Mesendoderm (in vitro differentiated cells): ENCODE results near the gene FARP1.

Experiments used
- DNase-seq: peaks from one replicate; pipeline ENCODE4 v3.0.0; 2013
- H2AK5ac ChIP-seq: 2 replicates; pipeline ENCODE4 v1.6.1; 2013; ENCODE audit warnings: low read length, inconsistent platforms
- H2BK120ac ChIP-seq: 2 replicates; pipeline ENCODE4 v1.6.1; 2013; ENCODE audit warnings: low read depth, mild to moderate bottlenecking, low read length, moderate library complexity, mixed read lengths
- H2BK15ac ChIP-seq: replicated peaks from 2 replicates; pipeline ENCODE4 v1.6.1; 2013; ENCODE audit warnings: low read depth, mild to moderate bottlenecking, moderate library complexity
- H2BK5ac ChIP-seq: 2 replicates; pipeline ENCODE4 v1.6.1; 2013; ENCODE audit warnings: low read length, inconsistent platforms
- H3K18ac ChIP-seq: 2 replicates; pipeline ENCODE4 v1.6.1; 2013; ENCODE audit warnings: mild to moderate bottlenecking, low read length, mixed read lengths
- H3K23ac ChIP-seq: one replicate; pipeline ENCODE4 v1.6.1; 2013; ENCODE audit warnings: low read length
- H3K27ac ChIP-seq: 2 replicates; pipeline ENCODE4 v1.5.1; 2013; ENCODE audit warnings: low read depth, mild to moderate bottlenecking, inconsistent platforms, low read length, moderate library complexity
- H3K27me3 ChIP-seq: 2 replicates; pipeline ENCODE4 v1.6.1; 2013; ENCODE audit warnings: low read length, control low read depth, mild to moderate bottlenecking, inconsistent platforms; ENCODE audit not compliant: insufficient read depth, poor library complexity
- H3K36me3 ChIP-seq: 2 replicates; pipeline ENCODE4 v1.6.1; 2013; ENCODE audit warnings: low read length, inconsistent platforms; ENCODE audit not compliant: control insufficient read depth, insufficient read depth
- H3K4ac ChIP-seq: one replicate; pipeline ENCODE4 v1.6.1; 2013; ENCODE audit warnings: low read depth, mild to moderate bottlenecking, low read length, moderate library complexity
- H3K4me1 ChIP-seq: 2 replicates; pipeline ENCODE4 v1.6.1; 2013; ENCODE audit warnings: low read depth, low read length, inconsistent platforms; ENCODE audit not compliant: control insufficient read depth
- H3K4me2 ChIP-seq: 2 replicates; pipeline ENCODE4 v1.6.1; 2013; ENCODE audit warnings: low read length
- H3K4me3 ChIP-seq: 2 replicates; pipeline ENCODE4 v1.5.1; 2013; ENCODE audit warnings: mild to moderate bottlenecking, low read length
- H3K56ac ChIP-seq: one replicate; pipeline ENCODE4 v1.6.1; 2013; ENCODE audit warnings: low read length
- H3K79me1 ChIP-seq: 2 replicates; pipeline ENCODE4 v1.6.1; 2013; ENCODE audit warnings: low read length, inconsistent platforms
- H3K79me2 ChIP-seq: 2 replicates; pipeline ENCODE4 v1.6.1; 2013; ENCODE audit warnings: mild to moderate bottlenecking, low read length; ENCODE audit not compliant: control insufficient read depth, insufficient read depth
- H3K9ac ChIP-seq: 2 replicates; pipeline ENCODE4 v1.6.1; 2013; ENCODE audit warnings: low read length, inconsistent platforms
- H4K5ac ChIP-seq: one replicate; pipeline ENCODE4 v1.6.1; 2013; ENCODE audit warnings: low read length
- H4K8ac ChIP-seq: one replicate; pipeline ENCODE4 v1.6.1; 2013; ENCODE audit warnings: low read depth, mild to moderate bottlenecking, control low read depth, low read length, moderate library complexity
- WGBS: extraction: QIAGEN DNeasy Blood & Tissue Kit; methylation state at CpG from one replicate; pipeline ENCODE4 v1.1.7; 2013; ENCODE audit warnings: low lambda C conversion rate, missing lambda C conversion rate; ENCODE audit not compliant: insufficient coverage; ENCODE audit errors: extremely low coverage; 5-methylcytosine and 5-hydroxymethylcytosine counted together

FARP1 gene

GRCh38 chr13:98123176-98123575, 19.7 kb upstream of the FARP1 start:
- no peak overlapping the region for H3K56ac ChIP-seq
- no peak overlapping the region for H3K4me2 ChIP-seq
- no peak overlapping the region for H3K27ac ChIP-seq
- no peaks in the 10 kb centered on the region for H3K36me3 ChIP-seq
- H2BK5ac ChIP-seq = no peak overlapping the region
- H4K8ac ChIP-seq = no peak overlapping the region
- no peak overlapping the region for H2BK15ac ChIP-seq
- H3K4me1 ChIP-seq = no peaks in the 10 kb centered on the region
- no peaks in the 10 kb centered on the region for H3K79me1 ChIP-seq
- H3K27me3 ChIP-seq = no peaks in the 10 kb centered on the region
- H3K79me2 ChIP-seq = no peaks in the 10 kb centered on the region
- no peak overlapping the region for H3K9ac ChIP-seq
- H3K4ac ChIP-seq = no peak overlapping the region
- H3K18ac ChIP-seq = no peak overlapping the region
- DNase-seq = no peak
- no CpG with 5 or more reads among the region's 1 CpG for WGBS
- H2BK120ac ChIP-seq = no peak overlapping the region
- H4K5ac ChIP-seq = no peak overlapping the region
- H3K23ac ChIP-seq = no peak overlapping the region
- no peak overlapping the region for H3K4me3 ChIP-seq
- no peak overlapping the region for H2AK5ac ChIP-seq

DNA sequence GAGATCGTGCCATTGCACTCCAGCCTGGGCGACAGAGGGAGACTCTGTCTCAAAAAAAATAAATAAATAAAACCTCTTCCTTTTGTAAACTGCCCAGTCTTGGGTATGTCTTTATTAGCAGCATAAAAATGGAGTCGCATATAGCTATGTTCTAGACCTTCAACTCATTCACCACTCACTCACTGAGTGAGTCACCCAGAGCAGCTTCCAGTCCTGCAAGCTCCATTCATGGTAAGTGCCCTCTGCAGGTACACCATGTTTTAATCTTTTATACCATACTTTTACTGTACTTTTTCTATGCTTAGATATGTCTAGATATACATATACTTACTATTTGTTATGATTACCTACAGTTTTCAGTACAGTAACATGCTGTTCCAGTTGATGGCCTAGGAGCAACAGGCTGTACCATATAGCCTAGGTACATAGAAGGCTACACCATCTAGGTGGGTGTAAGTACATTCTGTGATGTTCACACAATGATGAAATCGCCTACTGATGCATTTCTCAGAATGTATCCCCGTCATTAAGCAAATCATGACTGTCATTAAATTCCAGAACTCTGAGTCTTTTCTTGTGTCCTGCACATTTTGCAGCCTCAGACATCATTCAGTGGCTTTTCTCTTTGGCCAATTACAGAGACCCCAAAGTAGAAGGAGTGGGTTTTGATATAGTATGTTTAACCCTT, 13.7 kb upstream of the FARP1 start:
- Histone ChIP-seq H2BK120ac (no peak overlapping the region), H3K9ac (no peak overlapping the region), H3K18ac (no peak overlapping the region), H3K4ac (no peak overlapping the region), H3K36me3 (no peaks in the 10 kb centered on the region), H3K23ac (no peak overlapping the region), H3K56ac (no peak overlapping the region), H3K27me3 (no peaks in the 10 kb centered on the region), H3K4me1 (no peaks in the 10 kb centered on the region), H3K79me2 (no peaks in the 10 kb centered on the region), H3K4me3 (no peak overlapping the region), H2BK15ac (no peak overlapping the region), H2BK5ac (no peak overlapping the region), H4K8ac (no peak overlapping the region), H3K79me1 (no peaks in the 10 kb centered on the region), H4K5ac (no peak overlapping the region), H3K27ac (no peak overlapping the region), H3K4me2 (no peak overlapping the region), H2AK5ac (no peak overlapping the region)
- no peak for DNase-seq
- WGBS = no CpG with 5 or more reads among the region's 5 CpGs

DNA sequence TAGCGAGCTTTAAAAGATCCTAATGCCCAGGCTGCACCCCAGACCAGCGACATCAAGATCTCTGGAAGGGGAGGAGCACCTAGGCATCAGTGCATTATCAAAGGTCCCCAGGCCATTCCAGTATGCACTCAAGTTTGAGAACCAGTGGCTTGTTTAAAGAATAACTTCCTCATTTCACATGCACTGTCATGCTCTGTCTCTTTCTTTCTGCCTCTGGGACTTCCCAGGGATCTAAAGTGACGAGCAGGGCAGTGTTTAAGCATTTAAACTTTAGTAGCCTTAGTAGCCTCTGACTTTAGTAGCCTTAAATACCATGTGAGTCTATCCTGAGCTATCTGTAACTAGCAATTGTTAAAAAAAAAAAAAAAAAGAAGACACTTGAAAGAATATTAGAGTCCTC, 8.9 kb upstream of the FARP1 start:
- DNase-seq = no peak
- Histone ChIP-seq H2BK120ac (no peak overlapping the region), H2AK5ac (no peak overlapping the region), H3K23ac (no peak overlapping the region), H3K79me2 (no peaks in the 10 kb centered on the region), H3K4ac (no peak overlapping the region), H3K4me1 (no peaks in the 10 kb centered on the region), H3K56ac (no peak overlapping the region), H3K79me1 (no peaks in the 10 kb centered on the region), H3K36me3 (no peaks in the 10 kb centered on the region), H4K8ac (no peak overlapping the region), H3K18ac (no peak overlapping the region), H2BK15ac (no peak overlapping the region), H3K9ac (no peak overlapping the region), H3K27me3 (no peaks in the 10 kb centered on the region), H2BK5ac (no peak overlapping the region), H4K5ac (no peak overlapping the region), H3K4me3 (no peak overlapping the region), H3K4me2 (no peak overlapping the region), H3K27ac (peak overlapping the region; percentile 66)
- WGBS = no CpG with 5 or more reads among the region's 3 CpGs

GRCh38 chr13:98134901-98135300, 8.0 kb upstream of the FARP1 start:
- Histone ChIP-seq H3K9ac (no peak overlapping the region), H3K79me1 (no peaks in the 10 kb centered on the region), H2AK5ac (no peak overlapping the region), H3K23ac (no peak overlapping the region), H3K18ac (no peak overlapping the region), H3K27me3 (no peaks in the 10 kb centered on the region), H4K8ac (no peak overlapping the region), H3K27ac (no peak overlapping the region), H3K36me3 (no peaks in the 10 kb centered on the region), H3K4me2 (no peak overlapping the region), H2BK15ac (no peak overlapping the region), H2BK120ac (no peak overlapping the region), H3K79me2 (no peaks in the 10 kb centered on the region), H2BK5ac (no peak overlapping the region), H4K5ac (no peak overlapping the region), H3K4ac (no peak overlapping the region), H3K4me3 (no peak overlapping the region), H3K4me1 (no peaks in the 10 kb centered on the region), H3K56ac (no peak overlapping the region)
- DNase-seq = no peak
- WGBS = no CpG with 5 or more reads among the region's 1 CpG

DNA sequence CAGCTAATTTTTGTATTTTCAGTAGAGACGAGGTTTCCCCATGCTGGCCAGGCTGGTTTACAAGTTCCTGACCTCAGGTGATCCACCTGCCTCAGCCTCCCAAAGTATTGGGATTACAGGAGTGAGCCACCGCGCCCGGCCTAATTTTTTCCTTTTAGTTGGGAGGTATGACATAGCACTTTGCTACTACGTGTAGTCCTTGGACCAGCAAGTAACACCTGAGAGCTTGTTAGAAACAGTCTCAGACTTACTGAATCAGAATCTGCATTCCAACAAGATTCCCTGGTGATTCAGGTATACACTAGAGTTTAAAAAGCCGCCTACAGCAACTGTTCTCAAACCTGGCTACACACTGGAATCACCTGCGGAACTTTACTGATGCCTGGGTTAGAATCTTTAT, 1.8 kb upstream of the FARP1 start:
- WGBS = no CpG with 5 or more reads among the region's 7 CpGs
- Histone ChIP-seq H2AK5ac (no peak overlapping the region), H3K79me1 (peaks cover 3% of the 10 kb centered on the region), H3K4ac (no peak overlapping the region), H3K9ac (no peak overlapping the region), H4K5ac (no peak overlapping the region), H3K4me3 (no peak overlapping the region), H2BK120ac (peak overlapping the region; percentile 21), H2BK5ac (no peak overlapping the region), H3K27me3 (no peaks in the 10 kb centered on the region), H3K18ac (no peak overlapping the region), H3K27ac (no peak overlapping the region), H4K8ac (no peak overlapping the region), H3K56ac (no peak overlapping the region), H3K4me2 (no peak overlapping the region), H3K36me3 (no peaks in the 10 kb centered on the region), H2BK15ac (no peak overlapping the region), H3K79me2 (peaks cover 19% of the 10 kb centered on the region), H3K4me1 (peaks cover 4% of the 10 kb centered on the region), H3K23ac (no peak overlapping the region)
- DNase-seq = peak; percentile 38
